MCF 10A (cell line): ENCODE measurements around the gene PPCDC. TPM values are rescaled to one million over a fixed set of nuclear protein-coding genes. Genes with fewer than 3 reads are reported as not detected.
"Not testable (repeated sequence)": the region's sequence is repeated elsewhere in the genome, so short reads cannot be mapped to it uniquely, and the experiment has no call there.

Experiments used
- BruUV-seq: library from RNA; stranded (reverse); fragments of 400-500 nt; replicated peaks from 2 replicates; lab custom pipeline; 2021; lab: Mats Ljungman, UMichigan
- CTCF ChIA-PET: fragments of 300-600 bp; sonication (Branson Sonifier 250); formaldehyde crosslinking; extraction: SDS; loops from one replicate; lab custom pipeline; 2021; ENCODE audit warnings: antibody characterized with exemption, inconsistent platforms; lab: Yijun Ruan, JAX
- POLR2A ChIA-PET: fragments of 300-600, 350-650 bp; sonication (Branson Sonifier 250); formaldehyde crosslinking; extraction: SDS; loops from one replicate; lab custom pipeline; 2020; ENCODE audit warnings: antibody characterized with exemption, inconsistent platforms; lab: Yijun Ruan, JAX
- DNase-seq: peaks from one replicate; pipeline ENCODE4 v3.0.0-alpha.2; 2018; ENCODE audit not compliant: unreplicated experiment
- H3K27ac Mint-ChIP-seq: one replicate; pipeline ENCODE4 v1.8.0; 2022; ENCODE audit warnings: mild to moderate bottlenecking, low read depth, mixed read lengths; ENCODE audit not compliant: unreplicated experiment
- H3K27me3 Mint-ChIP-seq: one replicate; pipeline ENCODE4 v1.8.0; 2022; ENCODE audit warnings: mixed read lengths; ENCODE audit not compliant: insufficient read depth, unreplicated experiment
- H3K36me3 Mint-ChIP-seq: one replicate; pipeline ENCODE4 v1.8.0; 2022; ENCODE audit warnings: mild to moderate bottlenecking, moderate library complexity, mixed read lengths; ENCODE audit not compliant: insufficient read depth, unreplicated experiment
- H3K4me1 Mint-ChIP-seq: one replicate; pipeline ENCODE4 v1.8.0; 2022; ENCODE audit warnings: mixed read lengths; ENCODE audit not compliant: insufficient read depth, unreplicated experiment
- H3K4me3 Mint-ChIP-seq: one replicate; pipeline ENCODE4 v1.8.0; 2022; ENCODE audit warnings: mild to moderate bottlenecking, moderate library complexity, mixed read lengths; ENCODE audit not compliant: unreplicated experiment
- H3K9me3 Mint-ChIP-seq: one replicate; pipeline ENCODE4 v1.8.0; 2022; ENCODE audit warnings: mixed read lengths; ENCODE audit not compliant: unreplicated experiment
- intact Hi-C: fragments of 100-400 bp; cut with micrococcal nuclease; formaldehyde crosslinking; loops from 2 replicates; pipeline ENCODE4 v1.14.1; 2022
- total RNA-seq: library from RNA; stranded (reverse); gene quantifications from 2 replicates; pipeline ENCODE4 v1.2.3, GENCODE V29; 2022
- TF ChIP-seq, protein P1 (sequence below): fragments of 200-600 bp; IDR thresholded peaks from one replicate; pipeline ENCODE4 v1.8.0; 2022; ENCODE audit warnings: antibody characterized with exemption, mild to moderate bottlenecking; ENCODE audit not compliant: unreplicated experiment

The PPCDC gene
- total RNA-seq, 1 experiment from 2014 or later: 25.1 TPM

DNA sequence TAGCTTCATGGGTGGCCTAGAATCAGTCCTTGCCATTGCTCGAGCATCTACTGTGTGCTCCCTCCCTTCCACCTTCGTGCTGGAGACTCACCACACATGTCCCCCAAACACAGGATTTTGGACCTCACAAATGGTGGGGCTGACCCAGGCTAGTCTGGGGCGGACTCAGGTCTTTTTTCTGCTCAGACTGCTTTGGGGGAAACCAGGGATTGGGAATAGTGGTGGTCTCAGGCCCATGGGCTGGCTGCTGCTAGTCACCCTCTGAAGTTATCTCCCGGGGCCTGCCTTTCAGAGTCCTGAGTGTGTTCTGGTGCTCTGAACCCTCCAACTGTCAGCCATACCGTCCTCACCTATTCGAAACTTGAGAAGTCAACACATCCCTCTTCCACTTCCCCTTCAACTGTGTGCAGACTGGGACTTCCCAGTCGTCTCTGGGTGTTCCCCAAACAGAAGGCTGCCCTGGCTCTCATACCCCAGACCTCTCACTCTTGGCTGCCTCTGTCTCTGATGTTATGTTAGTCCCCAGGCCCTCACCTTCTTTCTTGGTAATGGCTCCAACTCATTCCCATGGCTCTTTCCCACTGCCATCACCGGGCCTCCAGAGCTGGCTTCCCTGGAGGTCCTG, 46.0 kb downstream of the PPCDC start:
- DNase-seq: no peak
- no peak overlapping the region for H3K4me3 Mint-ChIP-seq
- H3K27ac Mint-ChIP-seq: no peak overlapping the region
- H3K4me1 Mint-ChIP-seq: peaks cover 25% of the 10 kb centered on the region
- H3K9me3 Mint-ChIP-seq: no peaks in the 10 kb centered on the region
- BruUV-seq: no TSS peak
- TF ChIP-seq, protein P1, sequence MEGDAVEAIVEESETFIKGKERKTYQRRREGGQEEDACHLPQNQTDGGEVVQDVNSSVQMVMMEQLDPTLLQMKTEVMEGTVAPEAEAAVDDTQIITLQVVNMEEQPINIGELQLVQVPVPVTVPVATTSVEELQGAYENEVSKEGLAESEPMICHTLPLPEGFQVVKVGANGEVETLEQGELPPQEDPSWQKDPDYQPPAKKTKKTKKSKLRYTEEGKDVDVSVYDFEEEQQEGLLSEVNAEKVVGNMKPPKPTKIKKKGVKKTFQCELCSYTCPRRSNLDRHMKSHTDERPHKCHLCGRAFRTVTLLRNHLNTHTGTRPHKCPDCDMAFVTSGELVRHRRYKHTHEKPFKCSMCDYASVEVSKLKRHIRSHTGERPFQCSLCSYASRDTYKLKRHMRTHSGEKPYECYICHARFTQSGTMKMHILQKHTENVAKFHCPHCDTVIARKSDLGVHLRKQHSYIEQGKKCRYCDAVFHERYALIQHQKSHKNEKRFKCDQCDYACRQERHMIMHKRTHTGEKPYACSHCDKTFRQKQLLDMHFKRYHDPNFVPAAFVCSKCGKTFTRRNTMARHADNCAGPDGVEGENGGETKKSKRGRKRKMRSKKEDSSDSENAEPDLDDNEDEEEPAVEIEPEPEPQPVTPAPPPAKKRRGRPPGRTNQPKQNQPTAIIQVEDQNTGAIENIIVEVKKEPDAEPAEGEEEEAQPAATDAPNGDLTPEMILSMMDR: no peak
- CTCF ChIA-PET: no interaction called here
- intact Hi-C loops: no loop called here
- POLR2A ChIA-PET: interaction anchor here (1.0 kb wide), 1 partner anchor 37 kb away, joined by 4 read pairs; no protein-coding TSS in a partner anchor
- H3K27me3 Mint-ChIP-seq: no peaks in the 10 kb centered on the region
- no peaks in the 10 kb centered on the region for H3K36me3 Mint-ChIP-seq

DNA sequence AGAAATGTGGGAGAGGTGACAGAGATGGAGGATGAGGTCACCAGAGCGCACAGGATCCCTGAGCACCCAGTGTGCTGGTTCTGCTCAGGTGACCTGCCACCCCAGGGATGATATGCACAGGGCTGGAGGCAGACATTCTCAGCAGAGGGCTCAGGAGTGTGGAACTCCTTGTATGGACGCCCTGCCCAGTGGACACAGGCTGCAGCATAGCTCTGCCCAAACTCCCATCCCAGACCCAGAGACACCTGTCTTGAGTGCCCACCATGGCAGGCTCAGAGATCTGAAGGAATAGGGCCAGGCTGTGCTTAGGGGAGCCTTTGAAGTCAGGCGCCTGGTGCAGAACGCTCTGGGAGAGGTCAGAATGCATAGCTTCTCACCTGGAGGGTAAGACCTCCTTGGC, 47.3 kb downstream of the PPCDC start:
- H3K27me3 Mint-ChIP-seq: no peaks in the 10 kb centered on the region
- no peak overlapping the region for H3K4me3 Mint-ChIP-seq
- H3K27ac Mint-ChIP-seq: no peak overlapping the region
- CTCF ChIA-PET: no interaction called here
- peaks cover 6% of the 10 kb centered on the region for H3K9me3 Mint-ChIP-seq
- no TSS peak for BruUV-seq
- TF ChIP-seq, protein P1: no peak
- no peak for DNase-seq
- H3K4me1 Mint-ChIP-seq: peaks cover 17% of the 10 kb centered on the region
- POLR2A ChIA-PET: no interaction called here
- intact Hi-C loops: no loop called here
- peaks cover 6% of the 10 kb centered on the region for H3K36me3 Mint-ChIP-seq

DNA sequence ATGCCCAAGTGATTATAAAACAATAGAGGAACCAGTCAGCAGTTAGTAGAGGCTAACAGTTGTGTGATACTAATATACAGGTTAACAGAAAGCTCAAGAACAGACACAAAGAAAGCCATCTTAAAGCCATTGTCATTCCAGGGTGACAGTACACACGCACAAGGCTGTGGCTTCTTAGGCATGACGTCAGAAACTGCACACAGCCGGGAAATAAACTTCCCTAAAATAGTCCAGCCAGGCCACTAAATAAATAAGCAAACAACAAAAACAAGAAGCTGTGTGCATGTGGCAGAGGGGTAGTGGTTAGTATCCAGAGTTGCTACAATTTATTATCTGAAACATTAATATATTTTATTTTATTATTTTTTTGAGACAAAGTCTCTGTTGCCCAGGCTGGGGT, 49.8 kb downstream of the PPCDC start:
- BruUV-seq: no TSS peak
- CTCF ChIA-PET: interaction anchor here (0.6 kb wide), 1 partner anchor 10 kb away, joined by 4 read pairs; no protein-coding TSS in a partner anchor

DNA sequence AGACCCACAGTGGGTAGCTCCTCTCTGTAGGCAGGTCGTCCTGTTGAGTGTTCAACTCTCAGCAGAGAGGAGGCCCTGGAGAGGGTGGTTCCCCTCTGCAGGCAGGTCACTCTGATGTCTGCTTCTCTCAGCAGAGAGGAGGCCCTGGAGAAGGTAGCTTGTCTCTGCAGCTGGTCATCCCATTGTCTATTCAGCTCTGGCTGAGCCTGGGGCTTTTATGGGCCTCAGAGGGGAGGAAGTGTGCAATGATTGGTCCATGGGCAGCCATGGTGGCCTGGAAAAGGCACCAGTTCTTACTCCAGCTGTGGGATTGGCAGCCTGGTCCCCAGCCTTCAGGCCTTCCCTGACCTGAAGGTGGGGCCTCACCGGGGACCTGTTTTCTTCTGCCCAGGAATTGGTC, 52.9 kb downstream of the PPCDC start:
- H3K27ac Mint-ChIP-seq: no peak overlapping the region
- peaks cover 7% of the 10 kb centered on the region for H3K36me3 Mint-ChIP-seq
- H3K4me1 Mint-ChIP-seq: no peaks in the 10 kb centered on the region
- intact Hi-C loops: no loop called here
- DNase-seq: no peak
- TF ChIP-seq, protein P1: no peak
- ChIA-PET CTCF (no interaction called here), POLR2A (no interaction called here)
- H3K27me3 Mint-ChIP-seq: peaks cover 13% of the 10 kb centered on the region
- BruUV-seq: no TSS peak
- H3K9me3 Mint-ChIP-seq: peaks cover 8% of the 10 kb centered on the region
- H3K4me3 Mint-ChIP-seq: no peak overlapping the region

More for the DNA sequence above, 49.8 kb downstream of the PPCDC start:
- intact Hi-C loops: no loop called here
- no peak for DNase-seq
- TF ChIP-seq, protein P1: no peak
- H3K4me3 Mint-ChIP-seq: no peak overlapping the region
- POLR2A ChIA-PET: interaction anchor here (0.7 kb wide), 1 partner anchor 10 kb away, joined by 3 read pairs; no protein-coding TSS in a partner anchor
- no peaks in the 10 kb centered on the region for H3K27me3 Mint-ChIP-seq
- H3K27ac Mint-ChIP-seq: no peak overlapping the region
- peaks cover 7% of the 10 kb centered on the region for H3K36me3 Mint-ChIP-seq
- peaks cover 8% of the 10 kb centered on the region for H3K9me3 Mint-ChIP-seq
- H3K4me1 Mint-ChIP-seq: no peaks in the 10 kb centered on the region

DNA sequence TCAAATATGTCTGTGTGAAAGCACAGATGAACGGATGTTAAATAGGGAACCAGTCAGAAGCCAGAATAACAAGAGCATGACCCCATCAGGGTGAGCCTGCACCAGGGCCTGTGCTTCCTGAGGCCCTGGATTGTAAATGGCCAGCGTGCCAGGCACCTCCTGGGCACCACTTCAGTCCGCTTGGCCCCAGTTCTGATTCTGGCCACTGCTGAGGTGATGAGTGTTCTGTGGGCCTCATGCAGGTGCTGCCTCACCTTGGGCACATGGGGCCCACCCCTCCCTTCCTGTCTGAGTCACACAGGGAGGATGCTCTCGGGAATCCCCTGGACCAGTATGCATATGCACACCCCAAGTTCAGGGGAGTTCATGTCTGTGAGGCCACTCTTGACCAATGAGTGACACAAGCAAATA, 54.2 kb downstream of the PPCDC start:
- BruUV-seq, H3K27ac Mint-ChIP-seq, POLR2A ChIA-PET, CTCF ChIA-PET, intact Hi-C loops, DNase-seq, H3K9me3 Mint-ChIP-seq, H3K4me3 Mint-ChIP-seq, H3K4me1 Mint-ChIP-seq: not testable (repeated sequence)
- Mint-ChIP-seq H3K27me3 (peaks cover 13% of the 10 kb centered on the region), H3K36me3 (peaks cover 12% of the 10 kb centered on the region)
